ENCODE results near the gene LMNTD1. TPM values are rescaled to one million over a fixed set of nuclear protein-coding genes. Genes with fewer than 3 reads are reported as not detected.

LMNTD1 gene
- total and polyA plus RNA-seq, 10 of the 15 experiments (the other 5 are each of a cell fraction or from before 2014, with no cell fraction given) = not detected

DNA sequence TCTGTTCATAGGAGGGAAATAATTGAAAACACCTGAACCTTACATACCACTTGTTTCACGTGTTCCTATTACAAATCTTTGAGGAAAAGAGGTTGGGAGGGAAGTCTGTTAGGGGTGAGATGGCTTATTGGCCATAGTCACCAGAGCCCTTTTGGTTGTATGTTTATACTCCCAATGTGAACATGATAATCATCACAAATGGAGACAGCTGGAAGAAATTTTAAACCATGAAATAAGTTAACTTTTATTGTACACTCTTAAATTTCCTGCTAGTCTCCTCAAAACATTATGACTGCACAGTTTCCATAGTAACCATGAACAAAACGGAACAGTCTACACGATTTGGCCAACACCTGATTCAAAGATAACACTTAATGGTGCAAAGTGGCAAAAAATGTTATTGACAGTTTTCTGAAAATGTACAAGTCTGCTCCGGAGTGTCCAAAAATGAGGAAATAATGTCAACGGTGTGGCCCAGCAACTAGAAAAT is 56.9 kb downstream of the LMNTD1 start:
- POLR2A ChIA-PET = no interaction called here
- WGBS (ENCODE audit: insufficient coverage, insufficient replicate concordance, low lambda C conversion rate, missing lambda C conversion rate) = 9% methylated on average over 5 of the region's 5 CpGs
- CTCF ChIA-PET = no interaction called here
- FAIRE-seq = no peak
- Histone ChIP-seq H3K79me2 (ENCODE audit: control insufficient read depth, insufficient read depth, low read length) (no peaks in the 10 kb centered on the region), H3K4me2 (ENCODE audit: control insufficient read depth, insufficient read depth) (no peak overlapping the region), H3K27ac (ENCODE audit: control insufficient read depth, insufficient read depth) (no peak overlapping the region), H3K4me1 (ENCODE audit: control insufficient read depth, insufficient read depth, low read length) (no peaks in the 10 kb centered on the region), H3K27me3 (replicated peaks in 1 of 2; ENCODE audit: control insufficient read depth in 2 of 2, insufficient read depth in 2 of 2, low read length in 1 of 2) (no peaks in the 10 kb centered on the region; a peak in 1 of 4 replicates), H3K9me3 (replicated peaks; ENCODE audit: control insufficient read depth, insufficient read depth, low read length) (no peaks in the 10 kb centered on the region), H3K36me3 (ENCODE audit: control insufficient read depth in 2 of 2, insufficient read depth in 2 of 2, low read length in 1 of 2) (no peaks in the 10 kb centered on the region), H3K4me3 (no peak overlapping the region), H4K20me1 (ENCODE audit: control insufficient read depth, insufficient read depth) (no peaks in the 10 kb centered on the region), H2AFZ (ENCODE audit: control insufficient read depth, low read depth, low read length) (no peak overlapping the region), H3K9ac (ENCODE audit: control insufficient read depth, insufficient read depth, low read length) (no peak overlapping the region)
- TF ChIP-seq ZNF24 (IDR thresholded peaks at IDR 0.05) = no peak
- no peak for TF ChIP-seq SUZ12 (IDR thresholded peaks at IDR 0.05; ENCODE audit: unreplicated experiment)
- TF ChIP-seq ZSCAN29 (IDR thresholded peaks at IDR 0.05) = no peak
- TF ChIP-seq MYC (IDR thresholded peaks at IDR 0.05; ENCODE audit: insufficient read depth, insufficient read length, insufficient replicate concordance, low read length, severe bottlenecking) = no peak
- no peak for TF ChIP-seq HDAC2 (IDR thresholded peaks at IDR 0.05)
- SMC1A ChIA-PET (ENCODE audit: uncharacterized antibody, unreplicated experiment) = interaction anchor here (0.6 to 1.3 kb wide), 2 partner anchors 21 to 1069 kb away, joined by 3 to 4 read pairs; no protein-coding TSS in a partner anchor
- no peak for ATAC-seq
- intact Hi-C loops (cut with micrococcal nuclease; ENCODE audit: unreplicated experiment) = no loop called here
- RAD21 ChIA-PET (ENCODE audit: unreplicated experiment) = no interaction called here
- in situ Hi-C loops (cut with MboI) = no loop called here
- BruUV-seq (replicated peaks) = no TSS peak
- DNase-seq (ENCODE audit: low read depth, low spot score) = no peak

DNA sequence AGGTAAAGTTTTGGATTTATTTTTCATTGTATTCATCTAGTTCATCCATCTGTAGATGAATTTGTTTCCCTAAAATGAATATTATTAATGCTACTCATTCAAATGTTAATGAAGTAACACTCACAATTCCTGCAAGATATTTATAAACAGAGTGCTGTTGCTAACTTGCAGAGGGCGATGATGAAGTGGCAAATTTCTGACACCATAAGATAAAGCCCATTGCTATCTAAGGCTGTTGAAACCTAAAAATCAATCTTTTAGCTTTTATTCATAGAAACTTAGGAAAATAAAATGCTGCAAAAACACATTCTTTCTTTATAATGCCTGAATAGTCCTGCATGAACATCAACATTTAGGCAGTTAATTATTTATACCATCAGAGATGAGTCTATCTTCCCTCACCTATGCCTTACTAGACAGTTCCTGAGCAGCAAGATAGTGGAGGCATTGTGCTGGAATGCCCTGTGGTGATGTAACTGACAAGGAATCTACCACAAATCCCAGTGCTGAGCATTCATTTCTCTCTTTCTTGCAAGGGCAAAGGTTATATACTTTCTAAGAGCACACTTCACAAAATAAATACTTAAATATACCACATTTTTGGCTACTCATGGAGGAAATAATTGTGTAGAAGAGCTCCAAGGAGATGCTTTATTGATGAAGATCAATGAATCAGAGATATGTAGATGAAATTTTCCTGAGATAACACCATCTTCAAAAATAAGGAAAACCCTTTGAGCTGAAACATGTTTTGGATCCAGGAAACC is 57.6 kb downstream of the LMNTD1 start:
- RAD21 ChIA-PET (ENCODE audit: unreplicated experiment) = no interaction called here
- no peak for ATAC-seq
- no TSS peak for BruUV-seq (replicated peaks)
- intact Hi-C loops (cut with micrococcal nuclease; ENCODE audit: unreplicated experiment) (no loop called here), in situ Hi-C loops (cut with MboI) (no loop called here)
- Histone ChIP-seq H3K9ac (ENCODE audit: control insufficient read depth, insufficient read depth, low read length) (no peak overlapping the region), H4K20me1 (ENCODE audit: control insufficient read depth, insufficient read depth) (no peaks in the 10 kb centered on the region), H3K27ac (ENCODE audit: control insufficient read depth, insufficient read depth) (no peak overlapping the region), H3K27me3 (replicated peaks in 1 of 2; ENCODE audit: control insufficient read depth in 2 of 2, insufficient read depth in 2 of 2, low read length in 1 of 2) (no peaks in the 10 kb centered on the region; a peak in 1 of 4 replicates), H2AFZ (ENCODE audit: control insufficient read depth, low read depth, low read length) (no peak overlapping the region), H3K4me1 (ENCODE audit: control insufficient read depth, insufficient read depth, low read length) (no peaks in the 10 kb centered on the region), H3K4me3 (no peak overlapping the region), H3K9me3 (replicated peaks; ENCODE audit: control insufficient read depth, insufficient read depth, low read length) (no peaks in the 10 kb centered on the region), H3K79me2 (ENCODE audit: control insufficient read depth, insufficient read depth, low read length) (no peaks in the 10 kb centered on the region), H3K4me2 (ENCODE audit: control insufficient read depth, insufficient read depth) (no peak overlapping the region), H3K36me3 (ENCODE audit: control insufficient read depth in 2 of 2, insufficient read depth in 2 of 2, low read length in 1 of 2) (no peaks in the 10 kb centered on the region)
- WGBS (ENCODE audit: insufficient coverage, insufficient replicate concordance, low lambda C conversion rate, missing lambda C conversion rate) = 0% methylated on average over 1 of the region's 1 CpG
- no peak for FAIRE-seq
- SMC1A ChIA-PET (ENCODE audit: uncharacterized antibody, unreplicated experiment) = interaction anchor here (1.3 kb wide), 1 partner anchor 21 kb away, joined by 4 read pairs; no protein-coding TSS in a partner anchor
- POLR2A ChIA-PET = no interaction called here
- CTCF ChIA-PET = no interaction called here
- no peak for DNase-seq (ENCODE audit: low read depth, low spot score)
- TF ChIP-seq SIN3A (IDR thresholded peaks at IDR 0.05; ENCODE audit: low read depth, low read length) (no peak), KDM1A (IDR thresholded peaks at IDR 0.05; ENCODE audit: borderline replicate concordance) (no peak), HDAC2 (IDR thresholded peaks at IDR 0.05) (no peak), RCOR1 (conservative IDR thresholded peaks at IDR 0.05; ENCODE audit: low read depth, low read length) (no peak), POLR2AphosphoS2 (IDR thresholded peaks at IDR 0.05; ENCODE audit: low read depth, low read length) (no peak), RFX5 (IDR thresholded peaks at IDR 0.05; ENCODE audit: low read depth, low read length) (no peak), RAD21 (IDR thresholded peaks at IDR 0.05; ENCODE audit: insufficient read depth, low read depth, low read length) (no peak)
- TF ChIP-seq, protein P1, sequence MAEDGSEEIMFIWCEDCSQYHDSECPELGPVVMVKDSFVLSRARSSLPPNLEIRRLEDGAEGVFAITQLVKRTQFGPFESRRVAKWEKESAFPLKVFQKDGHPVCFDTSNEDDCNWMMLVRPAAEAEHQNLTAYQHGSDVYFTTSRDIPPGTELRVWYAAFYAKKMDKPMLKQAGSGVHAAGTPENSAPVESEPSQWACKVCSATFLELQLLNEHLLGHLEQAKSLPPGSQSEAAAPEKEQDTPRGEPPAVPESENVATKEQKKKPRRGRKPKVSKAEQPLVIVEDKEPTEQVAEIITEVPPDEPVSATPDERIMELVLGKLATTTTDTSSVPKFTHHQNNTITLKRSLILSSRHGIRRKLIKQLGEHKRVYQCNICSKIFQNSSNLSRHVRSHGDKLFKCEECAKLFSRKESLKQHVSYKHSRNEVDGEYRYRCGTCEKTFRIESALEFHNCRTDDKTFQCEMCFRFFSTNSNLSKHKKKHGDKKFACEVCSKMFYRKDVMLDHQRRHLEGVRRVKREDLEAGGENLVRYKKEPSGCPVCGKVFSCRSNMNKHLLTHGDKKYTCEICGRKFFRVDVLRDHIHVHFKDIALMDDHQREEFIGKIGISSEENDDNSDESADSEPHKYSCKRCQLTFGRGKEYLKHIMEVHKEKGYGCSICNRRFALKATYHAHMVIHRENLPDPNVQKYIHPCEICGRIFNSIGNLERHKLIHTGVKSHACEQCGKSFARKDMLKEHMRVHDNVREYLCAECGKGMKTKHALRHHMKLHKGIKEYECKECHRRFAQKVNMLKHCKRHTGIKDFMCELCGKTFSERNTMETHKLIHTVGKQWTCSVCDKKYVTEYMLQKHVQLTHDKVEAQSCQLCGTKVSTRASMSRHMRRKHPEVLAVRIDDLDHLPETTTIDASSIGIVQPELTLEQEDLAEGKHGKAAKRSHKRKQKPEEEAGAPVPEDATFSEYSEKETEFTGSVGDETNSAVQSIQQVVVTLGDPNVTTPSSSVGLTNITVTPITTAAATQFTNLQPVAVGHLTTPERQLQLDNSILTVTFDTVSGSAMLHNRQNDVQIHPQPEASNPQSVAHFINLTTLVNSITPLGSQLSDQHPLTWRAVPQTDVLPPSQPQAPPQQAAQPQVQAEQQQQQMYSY (CRISPR knock-in tag; IDR thresholded peaks at IDR 0.05) = no peak

Data from GM12878 (cell line).